ENCODE results near the gene SORL1.

DNA sequence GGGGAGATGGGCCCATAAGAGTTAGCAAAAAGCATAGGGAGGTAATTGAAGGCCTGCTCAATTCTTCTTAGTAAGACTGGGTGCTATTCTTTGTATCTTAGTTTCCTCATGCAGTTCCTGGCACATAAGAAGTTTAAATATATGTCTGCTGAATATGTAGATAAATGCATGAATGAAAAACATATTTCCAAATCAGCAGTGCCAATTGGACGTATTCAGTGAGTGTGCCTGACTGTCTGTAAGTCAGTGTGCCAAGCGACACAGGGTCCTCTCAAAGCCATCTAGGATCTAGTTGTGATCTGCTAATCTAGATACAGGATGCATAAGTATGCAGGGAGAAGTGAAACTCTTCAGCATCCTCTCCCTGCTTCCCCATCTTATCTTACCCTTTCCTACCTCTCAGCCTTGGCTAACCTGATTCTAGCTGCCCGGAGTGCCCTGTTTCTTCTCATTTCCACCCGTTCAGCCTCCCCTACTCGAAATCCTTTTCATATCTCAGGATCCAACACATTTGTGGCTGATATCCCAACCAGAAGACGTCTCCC, 91.8 kb downstream of the SORL1 start:
- TF ChIP-seq POLR2AphosphoS5 (IDR thresholded peaks at IDR 0.05; ENCODE audit: borderline replicate concordance, low read depth, low read length): no peak
- TF ChIP-seq EZH2 (IDR thresholded peaks at IDR 0.05): no peak
- TF ChIP-seq FOXP2 (optimal IDR thresholded peaks at IDR 0.05; ENCODE audit: control extremely low read depth, extremely low read length, insufficient read depth): no peak
